Muscle of arm (tissue), 12 donors: ENCODE measurements around the gene PMM2. TPM values are rescaled to one million over a fixed set of nuclear protein-coding genes. Genes with fewer than 3 reads are reported as not detected.
"Not testable (repeated sequence)": the region's sequence is repeated elsewhere in the genome, so short reads cannot be mapped to it uniquely, and the experiment has no call there.

Source experiments
- DNase-seq: peaks from one replicate; pipeline ENCODE4 v3.0.0-alpha.2; 2013
- polyA plus RNA-seq, 12 donors: library from polyadenylated mRNA; unstranded; fragments of 120-200 nt; gene quantifications; one replicate each; pipeline ENCODE4 v1.2.1, GENCODE V29; 2013; ENCODE audit not compliant: insufficient read length in 12 of 12

PMM2 gene
- polyA plus RNA-seq, 12 donors: 14.4 to 36.8 (median 20.4) TPM; not detected in 1

DNA sequence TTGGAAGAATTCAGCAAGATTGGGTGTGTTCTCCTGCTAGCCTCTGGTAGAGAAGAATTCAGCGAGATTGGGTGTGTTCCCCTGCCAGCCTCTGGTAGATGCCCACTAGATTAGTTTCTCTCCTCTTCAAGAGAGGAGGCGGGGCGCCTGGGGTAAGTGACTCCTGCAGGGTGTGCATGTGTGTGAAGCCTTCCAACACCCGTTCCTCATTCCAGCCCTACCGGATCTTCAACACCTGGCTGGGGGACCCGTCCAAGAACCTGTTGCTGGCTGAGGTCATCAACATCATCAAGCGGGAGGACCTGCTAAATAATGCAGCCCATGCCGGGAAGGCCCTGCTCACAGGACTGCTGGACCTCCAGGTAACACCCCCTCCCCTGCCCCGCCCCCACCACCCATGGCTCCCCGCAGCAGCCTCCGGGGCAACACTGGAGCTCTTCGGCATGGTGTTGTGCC is 21.5 kb upstream of the PMM2 start:
- no peak for DNase-seq

GRCh38 chr16:8777217-8777616 is 20.4 kb upstream of the PMM2 start:
- no peak for DNase-seq

DNA sequence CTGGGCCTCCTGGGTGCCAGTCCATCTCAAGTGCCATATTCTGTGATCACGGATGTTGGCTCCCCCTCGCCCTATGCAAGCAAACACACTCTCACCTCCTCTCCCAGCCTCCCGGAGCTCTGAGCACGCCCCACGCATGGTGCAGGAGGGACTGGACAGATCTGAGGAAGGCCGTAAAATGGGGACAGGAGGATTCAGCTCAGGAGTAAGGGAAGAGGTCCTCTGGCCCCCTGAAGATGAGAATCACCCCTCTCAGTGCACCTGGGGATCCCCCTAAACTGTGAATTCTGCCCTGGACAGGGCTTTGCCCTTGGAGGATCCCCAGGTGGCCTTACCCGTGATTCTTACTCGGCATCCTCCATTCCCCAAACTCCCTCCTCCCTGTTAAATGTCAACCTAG is 15.8 kb upstream of the PMM2 start:
- DNase-seq: no peak

GRCh38 chr16:8782673-8783072 is 15.0 kb upstream of the PMM2 start:
- no peak for DNase-seq

- DNase-seq: no peak
Measured at GRCh38 chr16:8785408-8785807, 12.2 kb upstream of the PMM2 start.

DNA sequence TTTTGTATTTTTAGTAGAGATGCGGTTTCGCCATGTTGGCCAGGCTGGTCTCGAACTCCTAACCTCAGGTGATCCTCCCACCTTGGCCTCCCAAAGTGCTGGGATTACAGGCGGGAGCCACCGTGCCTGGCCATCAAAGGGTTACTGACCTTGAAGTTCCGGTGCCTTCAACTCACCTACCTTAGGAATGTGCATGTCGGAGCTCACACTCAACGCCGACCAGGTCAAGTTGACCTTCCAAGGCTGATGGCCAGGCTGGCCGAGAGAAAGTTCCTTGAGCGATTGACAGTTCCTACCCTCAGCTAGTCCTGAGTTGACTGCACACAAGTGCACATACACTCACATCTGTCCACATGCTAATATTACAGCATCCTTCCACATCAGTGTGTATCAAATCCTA is 11.3 kb upstream of the PMM2 start:
- DNase-seq: not testable (repeated sequence)

DNA sequence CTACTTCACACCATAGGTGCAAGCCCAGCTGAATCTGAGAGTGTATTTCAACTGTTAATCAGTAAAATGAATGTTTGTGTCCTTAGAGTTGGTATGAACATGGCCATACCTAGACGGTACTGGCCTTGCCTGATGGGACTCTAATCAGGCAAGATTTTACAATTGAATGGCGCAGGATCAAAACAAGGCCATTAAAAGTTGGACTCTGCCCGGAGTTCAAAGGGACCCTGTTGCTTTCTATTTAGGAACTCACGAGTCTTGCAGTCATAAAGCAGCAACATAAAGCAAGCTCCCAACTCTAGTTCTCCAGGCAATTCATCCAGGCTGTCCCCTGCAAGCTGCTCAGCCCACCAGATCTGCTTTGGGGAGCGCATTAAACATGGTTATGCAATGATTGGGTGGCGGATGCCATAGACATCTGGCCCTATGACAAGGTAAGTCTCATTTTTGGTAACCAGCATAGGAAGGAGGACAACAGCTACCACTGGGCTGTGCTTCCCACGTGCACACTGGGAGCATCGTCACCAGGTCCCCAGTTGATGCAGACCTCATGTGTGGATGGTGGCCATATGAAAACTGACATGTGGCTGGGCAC is 9.0 kb upstream of the PMM2 start:
- DNase-seq: no peak

DNA sequence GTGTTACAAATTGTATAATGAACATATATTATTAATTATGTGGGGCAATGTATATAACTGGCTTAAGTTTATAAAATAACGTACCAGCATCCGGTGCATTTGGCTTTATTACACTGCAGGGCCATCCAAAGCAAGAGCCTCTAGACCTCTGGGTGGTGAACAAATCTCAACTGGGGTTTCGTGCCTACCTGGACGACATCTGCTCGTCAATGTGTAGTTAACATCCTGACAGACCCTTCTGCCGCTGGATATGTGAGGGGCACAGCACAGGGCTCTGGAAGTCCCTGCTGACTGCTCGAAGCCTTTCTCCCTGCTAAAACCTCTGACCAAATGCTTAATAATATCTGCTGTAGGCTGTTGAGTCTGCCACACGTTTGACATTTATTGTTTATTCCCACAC is 2.5 kb upstream of the PMM2 start:
- DNase-seq: no peak

DNA sequence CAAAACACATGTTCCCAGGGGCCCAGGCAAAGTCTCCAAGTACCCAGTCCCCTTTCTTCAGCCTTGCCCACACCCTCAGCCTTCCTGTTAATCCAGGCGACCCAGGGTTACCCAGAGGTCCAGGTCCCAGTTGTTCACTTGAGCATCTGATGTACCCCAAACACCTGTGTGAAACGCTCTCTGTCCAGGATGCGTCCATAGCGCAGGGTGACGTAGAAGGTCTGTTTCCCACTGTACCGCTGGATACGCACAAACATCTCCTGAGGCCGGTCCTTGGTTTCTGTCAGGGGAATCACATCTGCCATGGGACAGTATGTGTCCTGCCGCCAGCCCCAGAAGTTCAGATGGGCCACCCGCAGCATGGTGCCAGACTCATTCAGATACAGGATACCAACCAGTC is 1.8 kb upstream of the PMM2 start:
- DNase-seq: no peak

- peak; percentile 6 for DNase-seq
Measured at GRCh38 chr16:8796469-8797363, 923 bp upstream of the PMM2 start.

DNA sequence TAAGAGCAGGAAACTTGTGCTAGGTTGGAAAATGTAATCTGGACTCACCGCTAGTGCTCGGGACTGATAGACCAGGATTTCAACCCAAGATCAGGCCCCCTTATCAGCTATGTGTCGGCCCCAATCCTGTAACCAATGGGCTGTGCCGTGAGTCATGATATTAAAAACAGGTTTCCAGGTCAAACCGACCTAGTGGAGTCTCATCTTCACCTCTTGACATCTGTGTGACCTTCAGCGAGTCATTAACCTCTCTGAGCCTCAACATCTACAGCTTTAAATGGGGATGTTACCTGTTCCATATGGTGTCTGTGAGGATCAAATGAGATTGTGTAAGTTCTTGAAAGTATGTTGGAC is 512 bp downstream of the PMM2 start:
- no peak for DNase-seq

- DNase-seq: no peak
Measured at GRCh38 chr16:8798535-8799157, 1.0 kb downstream of the PMM2 start.

GRCh38 chr16:8801701-8802100 is 4.1 kb downstream of the PMM2 start:
- no peak for DNase-seq

GRCh38 chr16:8803733-8804132 is 6.1 kb downstream of the PMM2 start:
- DNase-seq: not testable (repeated sequence)

- DNase-seq: no peak
Measured at GRCh38 chr16:8804313-8804712, 6.7 kb downstream of the PMM2 start.

DNA sequence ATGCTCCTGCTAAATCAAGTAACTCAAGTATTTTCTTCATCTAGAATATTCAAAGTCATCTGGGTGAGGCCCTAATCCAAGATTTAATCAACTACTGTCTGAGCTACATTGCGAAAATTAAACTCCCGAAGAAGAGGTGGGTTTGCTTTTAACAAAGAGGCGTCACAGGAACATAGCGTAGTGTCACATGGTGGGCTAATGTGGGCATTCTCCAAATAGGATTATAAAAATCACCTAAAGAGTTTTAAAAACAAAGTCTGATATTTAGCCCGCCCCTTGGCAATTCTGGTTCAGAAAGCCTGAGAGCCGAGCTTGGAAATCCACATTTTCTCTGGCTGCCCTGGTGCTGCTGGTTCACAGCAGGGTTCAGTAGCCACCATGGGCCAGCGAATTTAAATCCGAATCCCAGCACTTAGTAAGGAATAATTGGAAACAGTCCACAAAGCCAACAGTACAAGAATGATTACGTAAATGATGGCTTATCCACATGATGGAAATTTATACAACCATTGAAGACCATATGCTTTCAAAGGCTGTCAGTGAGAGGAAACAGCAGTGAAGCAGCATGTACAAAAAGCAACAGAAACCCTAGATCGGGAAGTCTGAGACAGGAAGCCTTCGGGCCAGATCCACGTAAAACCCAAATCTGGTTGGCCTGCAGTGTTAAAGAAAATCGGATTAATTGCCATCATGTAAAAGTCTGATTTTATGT is 8.8 kb downstream of the PMM2 start:
- DNase-seq: no peak

DNA sequence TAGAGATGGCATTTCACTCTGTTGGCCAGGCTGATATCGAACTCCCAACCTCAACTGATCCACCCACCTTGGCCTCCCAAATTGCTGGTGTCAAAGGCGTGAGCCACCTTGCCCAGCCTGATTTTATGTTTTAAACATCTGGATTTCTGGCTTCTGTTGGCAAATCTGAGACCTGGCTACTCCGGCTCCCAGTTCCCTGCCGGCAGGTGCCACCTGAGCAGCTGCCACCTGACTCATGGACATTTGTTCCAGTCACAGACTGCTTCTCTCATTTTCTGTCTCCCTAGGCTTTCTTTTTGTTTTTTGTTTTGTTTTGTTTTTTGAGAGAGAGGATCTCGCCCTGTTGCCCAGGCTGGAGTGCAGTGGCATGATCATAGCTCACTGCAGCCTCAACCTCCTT is 9.6 kb downstream of the PMM2 start:
- no peak for DNase-seq

DNA sequence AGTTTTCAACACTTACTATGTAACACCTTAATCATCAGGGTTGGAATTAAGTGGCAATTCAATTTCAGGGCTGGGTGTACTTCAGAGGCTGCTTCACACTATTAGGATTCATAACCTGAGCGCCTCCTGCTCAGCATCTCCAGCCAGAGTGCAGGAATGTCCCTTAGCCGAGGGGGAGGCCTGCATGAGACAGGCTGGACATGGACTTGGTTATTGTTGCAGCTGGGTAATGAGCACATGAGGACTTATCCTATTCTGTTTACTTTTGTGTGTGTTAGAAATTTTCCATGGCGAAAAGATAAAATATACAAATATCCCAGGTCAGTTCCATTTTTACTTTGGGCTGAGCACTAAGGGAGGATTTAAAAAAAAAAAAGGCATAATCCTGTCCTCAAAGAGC is 10.4 kb downstream of the PMM2 start:
- DNase-seq: no peak

DNA sequence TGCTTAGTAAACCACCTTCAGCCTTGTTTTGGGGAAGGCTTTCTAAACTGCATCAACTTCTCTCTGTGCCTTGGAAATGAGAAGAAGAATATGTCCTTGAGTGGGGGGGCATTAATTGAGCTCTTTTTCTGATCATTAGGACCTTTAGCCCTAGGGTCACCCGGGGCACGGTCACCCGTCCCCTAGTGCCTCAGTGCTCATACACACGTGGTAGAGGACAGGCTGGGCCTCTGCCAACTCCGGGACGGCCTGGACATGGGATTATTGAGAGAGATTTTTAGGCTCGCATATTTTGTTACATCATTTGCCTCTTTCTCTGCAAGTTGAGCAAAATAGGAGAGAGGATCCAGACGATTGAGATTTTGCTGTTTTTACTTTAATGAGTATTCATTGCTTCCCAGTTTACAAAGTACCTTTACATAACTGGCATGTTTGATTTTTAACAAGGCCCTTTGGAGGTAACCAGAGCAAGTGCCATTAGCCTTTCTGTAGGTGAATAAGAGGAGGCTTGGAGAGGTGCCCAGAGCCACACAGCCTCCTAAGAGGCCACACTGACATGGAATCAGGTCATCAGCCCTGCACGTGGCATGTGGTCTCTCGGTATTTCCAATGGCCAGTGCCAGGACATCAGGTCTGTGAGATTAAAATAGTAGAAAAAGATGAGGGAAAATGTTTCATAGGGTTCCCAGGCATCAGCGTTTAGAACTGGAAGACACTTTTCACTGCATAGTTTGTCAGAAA is 11.1 kb downstream of the PMM2 start:
- no peak for DNase-seq

- no peak for DNase-seq
Measured at GRCh38 chr16:8812162-8812843, 14.7 kb downstream of the PMM2 start.
